DOHH2 (cell line): ENCODE measurements around the gene KLF16.
"Not testable (repeated sequence)": the region's sequence is repeated elsewhere in the genome, so short reads cannot be mapped to it uniquely, and the experiment has no call there.

Source experiments
- H3F3A ChIP-seq: fragments of 200-600 bp; sonication (generic), shearing (Covaris generic); 2 replicates; pipeline ENCODE4 v1.6.0; 2016; ENCODE audit warnings: antibody characterized with exemption, mild to moderate bottlenecking; ENCODE audit not compliant: control insufficient read depth, insufficient read depth
- H3K27ac ChIP-seq: fragments of 200-600 bp; sonication (generic); 2 replicates; pipeline ENCODE4 v1.5.1; 2014; ENCODE audit warnings: low read depth, mild to moderate bottlenecking, low read length, moderate library complexity
- H3K27me3 ChIP-seq: fragments of 200-600 bp; sonication (generic); 2 replicates; pipeline ENCODE4 v1.6.1; 2014; ENCODE audit warnings: mild to moderate bottlenecking, low read length, mixed read lengths; ENCODE audit not compliant: control insufficient read depth
- H3K36me3 ChIP-seq: fragments of 200-600 bp; sonication (generic); 2 replicates; pipeline ENCODE4 v1.6.1; 2014; ENCODE audit warnings: mild to moderate bottlenecking, low read length, moderate library complexity, mixed read lengths; ENCODE audit not compliant: control insufficient read depth
- H3K4me1 ChIP-seq: fragments of 200-600 bp; sonication (generic); 2 replicates; pipeline ENCODE4 v1.6.1; 2014; ENCODE audit warnings: mild to moderate bottlenecking, low read length, mixed read lengths; ENCODE audit not compliant: control insufficient read depth
- H3K4me2 ChIP-seq: fragments of 200-600 bp; sonication (generic); 2 replicates; pipeline ENCODE4 v1.6.0; 2014; ENCODE audit warnings: mild to moderate bottlenecking, low read length, moderate library complexity
- H3K4me3 ChIP-seq: fragments of 200-600 bp; sonication (generic); 2 replicates; pipeline ENCODE4 v1.5.1; 2014; ENCODE audit warnings: mild to moderate bottlenecking, low read length, mixed read lengths
- H3K79me2 ChIP-seq: fragments of 200-600 bp; sonication (generic); 2 replicates; pipeline ENCODE4 v1.6.1; 2014; ENCODE audit warnings: mild to moderate bottlenecking, low read length, mixed read lengths; ENCODE audit not compliant: control insufficient read depth
- H3K9me2 ChIP-seq: fragments of 200-600 bp; sonication (generic); replicated peaks from 2 replicates; pipeline ENCODE4 v1.6.1; 2014; ENCODE audit warnings: mild to moderate bottlenecking, low read length, mixed read lengths; ENCODE audit not compliant: control insufficient read depth
- H3K9me3 ChIP-seq: fragments of 200-600 bp; sonication (generic); 2 replicates; pipeline ENCODE4 v1.6.1; 2014; ENCODE audit warnings: antibody characterized with exemption, low read length, mixed read lengths; ENCODE audit not compliant: control insufficient read depth, insufficient read depth
- H4K20me1 ChIP-seq: fragments of 200-600 bp; sonication (generic); 2 replicates; pipeline ENCODE4 v1.6.0; 2014; ENCODE audit warnings: low read depth, mild to moderate bottlenecking, antibody characterized with exemption, low read length, moderate library complexity; ENCODE audit not compliant: control insufficient read depth, insufficient read depth
- EZH2phosphoT487 ChIP-seq: fragments of 200-600 bp; sonication (generic); IDR thresholded peaks from 2 replicates; pipeline ENCODE4 v1.6.1; 2017; ENCODE audit warnings: borderline replicate concordance, mild to moderate bottlenecking, antibody characterized with exemption, low read length, moderate library complexity, mixed read lengths
- TF ChIP-seq, protein P1 (sequence below): fragments of 200-600 bp; sonication (generic); IDR thresholded peaks from one replicate; pipeline ENCODE4 v1.5.1; 2014; ENCODE audit warnings: antibody characterized with exemption, mild to moderate bottlenecking, low read depth, low read length; ENCODE audit not compliant: poor library complexity, severe bottlenecking

The KLF16 gene

DNA sequence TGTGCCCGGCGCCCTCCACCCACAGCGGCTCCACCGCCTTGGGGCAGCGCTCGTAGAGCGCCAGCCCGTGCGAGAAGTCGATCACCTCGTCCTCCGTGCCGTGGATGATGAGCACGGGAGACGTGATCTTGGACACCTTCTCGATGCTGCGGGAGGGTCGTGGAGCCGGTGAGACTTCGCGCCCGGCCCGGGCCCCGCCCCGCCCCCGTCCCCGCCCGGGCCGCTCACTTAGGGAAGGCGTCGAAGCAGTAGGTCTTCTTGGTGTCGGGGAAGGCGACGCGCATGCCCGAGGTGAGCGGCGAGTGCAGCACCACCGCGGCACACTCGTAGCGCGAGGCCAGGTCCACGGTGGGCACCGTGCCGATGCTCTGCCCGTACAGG lies 13.9 kb upstream of the KLF16 start:
- H3K79me2 ChIP-seq, result peaks cover 61% of the 10 kb centered on the region
- H3K27ac ChIP-seq, result not testable (repeated sequence)

DNA sequence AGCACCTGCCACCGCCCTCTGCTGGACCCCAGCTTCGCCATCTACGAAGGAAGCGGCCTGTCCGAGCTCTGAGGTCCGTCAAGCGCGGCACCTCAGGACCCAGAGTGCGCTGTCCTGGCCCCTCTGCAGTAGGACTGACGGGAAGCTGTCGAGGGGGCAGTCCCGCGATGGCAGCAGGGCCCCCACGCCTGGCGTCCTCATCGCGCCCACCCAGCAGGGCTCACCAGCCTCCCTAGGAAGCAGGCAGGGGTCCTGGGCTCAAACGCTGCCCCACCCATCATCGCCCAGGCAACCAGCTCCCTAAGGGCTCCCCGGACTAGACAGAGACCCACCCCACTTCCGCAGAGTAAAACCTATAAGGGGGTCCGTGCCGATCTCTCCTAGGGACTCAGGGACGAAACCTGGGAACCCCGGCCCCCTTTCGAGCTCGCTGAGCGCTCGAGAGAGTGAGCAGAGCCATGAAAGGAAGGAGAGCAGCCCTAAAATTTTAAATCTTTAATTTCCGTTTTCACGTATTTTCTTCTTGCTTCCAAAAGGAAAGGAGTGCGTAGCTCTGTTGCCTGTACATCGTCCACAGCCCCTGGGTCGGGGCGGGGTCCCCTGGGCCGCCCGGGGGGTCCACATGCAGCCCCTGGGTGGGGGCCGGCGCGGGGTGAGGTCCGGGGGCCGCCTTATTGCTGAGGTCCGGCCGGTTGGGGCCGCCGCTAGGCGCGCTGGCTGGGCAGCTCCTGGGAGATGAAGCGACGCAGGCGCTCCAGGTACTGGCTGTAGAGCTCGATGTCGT lies 13.3 kb upstream of the KLF16 start:
- TF ChIP-seq, protein P1, sequence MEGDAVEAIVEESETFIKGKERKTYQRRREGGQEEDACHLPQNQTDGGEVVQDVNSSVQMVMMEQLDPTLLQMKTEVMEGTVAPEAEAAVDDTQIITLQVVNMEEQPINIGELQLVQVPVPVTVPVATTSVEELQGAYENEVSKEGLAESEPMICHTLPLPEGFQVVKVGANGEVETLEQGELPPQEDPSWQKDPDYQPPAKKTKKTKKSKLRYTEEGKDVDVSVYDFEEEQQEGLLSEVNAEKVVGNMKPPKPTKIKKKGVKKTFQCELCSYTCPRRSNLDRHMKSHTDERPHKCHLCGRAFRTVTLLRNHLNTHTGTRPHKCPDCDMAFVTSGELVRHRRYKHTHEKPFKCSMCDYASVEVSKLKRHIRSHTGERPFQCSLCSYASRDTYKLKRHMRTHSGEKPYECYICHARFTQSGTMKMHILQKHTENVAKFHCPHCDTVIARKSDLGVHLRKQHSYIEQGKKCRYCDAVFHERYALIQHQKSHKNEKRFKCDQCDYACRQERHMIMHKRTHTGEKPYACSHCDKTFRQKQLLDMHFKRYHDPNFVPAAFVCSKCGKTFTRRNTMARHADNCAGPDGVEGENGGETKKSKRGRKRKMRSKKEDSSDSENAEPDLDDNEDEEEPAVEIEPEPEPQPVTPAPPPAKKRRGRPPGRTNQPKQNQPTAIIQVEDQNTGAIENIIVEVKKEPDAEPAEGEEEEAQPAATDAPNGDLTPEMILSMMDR, result peak; percentile 56
- Histone ChIP-seq H3K79me2 (peaks cover 61% of the 10 kb centered on the region), H3K4me3 (peak overlapping the region; percentile 87), H4K20me1 (peaks cover 11% of the 10 kb centered on the region; the same call in 1 of the 2 replicates), H3K36me3 (peaks cover 29% of the 10 kb centered on the region), H3K4me2 (peak overlapping the region; percentile 75), H3K4me1 (peaks cover 16% of the 10 kb centered on the region), H3K27ac (peak overlapping the region; percentile 47)
- H3K9me2 ChIP-seq, H3K9me3 ChIP-seq, H3K27me3 ChIP-seq, H3F3A ChIP-seq: not testable (repeated sequence)

More for the DNA sequence above, 13.9 kb upstream of the KLF16 start:
- H3K4me3 ChIP-seq, H3K9me2 ChIP-seq, H3K4me2 ChIP-seq, H3K27me3 ChIP-seq, H3F3A ChIP-seq, H3K9me3 ChIP-seq: not testable (repeated sequence)
- Histone ChIP-seq H4K20me1 (peaks cover 12% of the 10 kb centered on the region; the same call in 1 of the 2 replicates), H3K36me3 (peaks cover 32% of the 10 kb centered on the region), H3K4me1 (peaks cover 21% of the 10 kb centered on the region)

DNA sequence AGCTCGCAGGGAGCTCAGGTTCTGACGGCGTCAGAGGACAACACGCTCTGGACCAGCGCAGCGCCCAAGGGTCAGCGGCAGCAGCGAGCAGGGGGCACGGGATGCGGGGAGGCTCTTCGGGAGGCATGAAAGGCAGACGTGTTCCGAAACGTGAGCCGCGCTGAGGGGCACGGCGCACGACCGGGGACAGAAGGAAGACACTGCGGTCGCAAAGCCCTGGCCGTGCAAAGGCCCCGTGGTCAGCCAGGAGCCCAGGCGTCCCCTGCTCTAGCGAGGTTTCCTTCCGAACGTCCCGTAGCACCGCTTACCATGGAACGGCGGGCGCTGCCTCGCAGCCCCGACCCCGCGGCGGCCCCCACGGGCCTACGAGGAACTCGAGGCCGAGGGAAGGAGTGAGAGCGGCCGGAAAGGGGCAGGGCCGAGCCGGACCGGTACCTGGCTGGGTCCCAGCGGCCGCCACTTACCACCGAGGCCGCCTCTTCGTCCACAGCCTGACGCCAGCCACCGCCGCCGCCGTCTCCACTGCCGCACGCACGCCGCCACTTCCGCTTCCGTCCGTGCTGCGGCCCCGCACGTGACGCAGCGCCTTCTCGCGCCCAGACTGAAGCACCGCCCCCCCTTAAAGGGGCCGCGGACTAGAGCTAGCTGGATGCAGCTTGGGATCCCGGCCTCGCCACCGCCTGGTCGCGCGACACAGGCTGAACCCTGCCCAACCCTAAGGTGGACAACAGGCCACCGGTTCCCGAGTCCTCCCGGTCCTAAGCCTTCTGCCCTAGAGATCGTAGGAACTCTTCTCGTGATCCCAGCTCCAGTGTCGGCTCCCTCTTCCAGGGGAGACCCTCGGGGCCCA lies 12.5 kb upstream of the KLF16 start:
- Histone ChIP-seq H3K4me3 (peak overlapping the region; percentile 87), H4K20me1 (peaks cover 11% of the 10 kb centered on the region; the same call in 1 of the 2 replicates), H3K79me2 (peaks cover 65% of the 10 kb centered on the region), H3K4me2 (peak overlapping the region; percentile 75), H3K9me2 (no peaks in the 10 kb centered on the region), H3F3A (no peaks in the 10 kb centered on the region), H3K27ac (peak overlapping the region; percentile 47), H3K9me3 (no peaks in the 10 kb centered on the region), H3K36me3 (peaks cover 36% of the 10 kb centered on the region), H3K27me3 (no peaks in the 10 kb centered on the region), H3K4me1 (peaks cover 16% of the 10 kb centered on the region)
- TF ChIP-seq, protein P1, result no peak
- TF ChIP-seq EZH2phosphoT487, result no peak

DNA sequence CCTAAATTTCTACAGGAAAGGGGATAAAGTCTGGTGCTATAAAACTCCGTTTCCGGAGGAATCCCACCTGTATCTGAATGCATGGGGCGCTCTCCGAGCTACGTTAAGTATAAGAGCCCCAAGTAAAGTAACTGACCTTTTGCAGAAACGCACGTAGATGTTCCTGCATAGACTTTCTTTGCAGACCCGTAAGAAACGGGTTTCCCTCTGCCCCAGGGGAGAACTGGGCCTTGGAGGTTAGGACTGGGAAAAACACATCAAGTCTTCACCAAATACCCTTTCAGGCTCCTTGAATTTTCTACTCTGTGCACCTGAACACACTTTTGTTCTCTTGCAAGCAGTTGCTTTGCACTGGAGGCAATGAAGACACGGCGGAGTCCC lies 11.9 kb upstream of the KLF16 start:
- Histone ChIP-seq H3K36me3 (peaks cover 40% of the 10 kb centered on the region), H3K79me2 (peaks cover 63% of the 10 kb centered on the region), H3K4me1 (peaks cover 16% of the 10 kb centered on the region), H3K4me2 (peak overlapping the region; percentile 75), H4K20me1 (peaks cover 11% of the 10 kb centered on the region; the same call in 1 of the 2 replicates), H3K27ac (peak overlapping the region; percentile 47), H3K4me3 (peak overlapping the region; percentile 87)
- H3K9me3 ChIP-seq, H3F3A ChIP-seq, H3K27me3 ChIP-seq, H3K9me2 ChIP-seq: not testable (repeated sequence)
